CD4-positive, alpha-beta T cell treated with Interleukin-17A for 1 hour (primary cell): ENCODE results near the gene SOCS6.
"Not testable (repeated sequence)": the region's sequence is repeated elsewhere in the genome, so short reads cannot be mapped to it uniquely, and the experiment has no call there.

Source experiments
- DNase-seq: peaks from one replicate; pipeline ENCODE4 v3.0.0-alpha.2; 2020

Gene SOCS6

GRCh38 chr18:70363861-70364260 is 75.0 kb downstream of the SOCS6 start:
- DNase-seq, result no peak

GRCh38 chr18:70365361-70365760 is 76.5 kb downstream of the SOCS6 start:
- no peak for DNase-seq

- no peak for DNase-seq
These were observed 77.3 kb downstream of the SOCS6 start for GRCh38 chr18:70366174-70366573.

GRCh38 chr18:70366670-70367069 is 77.8 kb downstream of the SOCS6 start:
- no peak for DNase-seq

GRCh38 chr18:70367344-70367743 is 78.5 kb downstream of the SOCS6 start:
- DNase-seq, result not testable (repeated sequence)

GRCh38 chr18:70368903-70369302 is 80.1 kb downstream of the SOCS6 start:
- no peak for DNase-seq

- no peak for DNase-seq
These were observed 82.2 kb downstream of the SOCS6 start for GRCh38 chr18:70370762-70371733.

- no peak for DNase-seq
These were observed 83.1 kb downstream of the SOCS6 start for GRCh38 chr18:70371908-70372307.

GRCh38 chr18:70372450-70373041 is 83.7 kb downstream of the SOCS6 start:
- no peak for DNase-seq

- DNase-seq, result no peak
These were observed 84.2 kb downstream of the SOCS6 start for GRCh38 chr18:70373042-70373519.

GRCh38 chr18:70374154-70374553 is 85.3 kb downstream of the SOCS6 start:
- DNase-seq, result no peak

GRCh38 chr18:70376137-70376913 is 87.5 kb downstream of the SOCS6 start:
- no peak for DNase-seq

GRCh38 chr18:70376914-70377258 is 88.0 kb downstream of the SOCS6 start:
- no peak for DNase-seq

- DNase-seq, result no peak
These were observed 88.5 kb downstream of the SOCS6 start for GRCh38 chr18:70377317-70377799.

GRCh38 chr18:70377857-70378701 is 89.2 kb downstream of the SOCS6 start:
- DNase-seq, result no peak
